Fibroblast of lung (primary cell): ENCODE measurements around the gene IAPP. TPM values are rescaled to one million over a fixed set of nuclear protein-coding genes. Genes with fewer than 3 reads are reported as not detected.

Experiments
- DNase-seq, 2 donors: peaks; one replicate each; pipeline versions ENCODE4 v3.0.0 to v3.0.0-alpha.2; 2010; ENCODE audit warnings: low read depth in 2 of 2
- H2AFZ ChIP-seq: 2 replicates; pipeline ENCODE4 v1.5.1; 2012; ENCODE audit warnings: low read length, control low read depth, inconsistent platforms
- H3K27ac ChIP-seq: 2 replicates; pipeline ENCODE4 v1.5.1; 2011; ENCODE audit warnings: low read length, control low read depth; ENCODE audit not compliant: insufficient read depth
- H3K27me3 ChIP-seq: 2 replicates; pipeline ENCODE4 v1.5.1; 2011; ENCODE audit warnings: mild to moderate bottlenecking, low read length; ENCODE audit not compliant: control insufficient read depth, insufficient read depth
- H3K36me3 ChIP-seq: 2 replicates; pipeline ENCODE4 v1.5.1; 2011; ENCODE audit warnings: low read length; ENCODE audit not compliant: control insufficient read depth, insufficient read depth
- H3K4me1 ChIP-seq: 2 replicates; pipeline ENCODE4 v1.5.1; 2011; ENCODE audit warnings: low read length; ENCODE audit not compliant: control insufficient read depth, insufficient read depth; ENCODE audit errors: extremely low read depth
- H3K4me2 ChIP-seq: 2 replicates; pipeline ENCODE4 v1.5.1; 2011; ENCODE audit warnings: low read length, control low read depth; ENCODE audit not compliant: insufficient read depth; ENCODE audit errors: extremely low read depth
- H3K4me3 ChIP-seq, 4 experiments: fragments of 200-600 bp in 1 of 4; sonication (generic) in 1 of 4; replicated peaks in 1 of 4; 2 replicates each; pipeline ENCODE4 v1.5.1; 2011 to 2016; ENCODE audit warnings: low read length in 4 of 4, low read depth in 3 of 4, mild to moderate bottlenecking in 3 of 4, control low read depth in 2 of 4, inconsistent platforms in 1 of 4, mixed read lengths in 1 of 4; ENCODE audit not compliant: insufficient read depth in 1 of 4; ENCODE audit errors: control extremely low read depth in 1 of 4
- H3K79me2 ChIP-seq: 2 replicates; pipeline ENCODE4 v1.5.1; 2012; ENCODE audit warnings: mild to moderate bottlenecking, low read length, inconsistent platforms; ENCODE audit not compliant: control insufficient read depth, insufficient read depth
- H3K9ac ChIP-seq: 2 replicates; pipeline ENCODE4 v1.5.1; 2011; ENCODE audit warnings: mild to moderate bottlenecking, low read length, control low read depth; ENCODE audit not compliant: insufficient read depth
- H3K9me3 ChIP-seq: 2 replicates; pipeline ENCODE4 v1.5.1; 2012; ENCODE audit warnings: low read depth, low read length; ENCODE audit not compliant: control insufficient read depth, insufficient read depth
- H4K20me1 ChIP-seq: 2 replicates; pipeline ENCODE4 v1.5.1; 2011; ENCODE audit warnings: low read length; ENCODE audit not compliant: control insufficient read depth, insufficient read depth; ENCODE audit errors: extremely low read depth
- EZH2 ChIP-seq: IDR thresholded peaks from 2 replicates; pipeline ENCODE4 v1.5.1; 2012; ENCODE audit warnings: low read length, control low read depth, mild to moderate bottlenecking; ENCODE audit errors: missing control alignments
- polyA plus RNA-seq, 2 donors: library from polyadenylated mRNA; depleted of rRNA in 1 of 2; stranded (reverse) in 1 of 2; unstranded in 1 of 2; fragments of >200 nt; gene quantifications; 2 replicates each; pipeline ENCODE4 v1.2.1, GENCODE V29; 2011 to 2012; ENCODE audit warnings: missing spikeins in 1 of 2
- total RNA-seq: library from RNA; depleted of rRNA; stranded (reverse); fragments of >200 nt; gene quantifications from 2 replicates; pipeline ENCODE4 v1.2.1, GENCODE V29; 2014
- TF ChIP-seq, protein P1 (sequence below), 2 donors: IDR thresholded peaks in 1 of 2; conservative IDR thresholded peaks in 1 of 2; 1 replicate in 1 of 2; 2 replicates in 1 of 2; pipeline ENCODE4 v1.5.1; 2011 to 2012; ENCODE audit warnings: low read length in 2 of 2, control low read depth in 1 of 2, inconsistent platforms in 1 of 2, low read depth in 1 of 2, mild to moderate bottlenecking in 1 of 2

Gene IAPP
- total and polyA plus RNA-seq, 2 donors (not counting 1 experiment from before 2014, with no cell fraction given), result not detected

GRCh38 chr12:21343636-21344035 is 29.1 kb upstream of the IAPP start:
- Histone ChIP-seq H2AFZ (no peak overlapping the region), H3K4me1 (no peaks in the 10 kb centered on the region), H3K4me2 (no peak overlapping the region), H3K9me3 (no peaks in the 10 kb centered on the region), H3K4me3 (no peak overlapping the region), H3K27ac (no peak overlapping the region), H3K36me3 (no peaks in the 10 kb centered on the region), H3K79me2 (no peaks in the 10 kb centered on the region), H3K27me3 (no peaks in the 10 kb centered on the region), H3K9ac (no peak overlapping the region), H4K20me1 (no peaks in the 10 kb centered on the region)
- TF ChIP-seq EZH2, result no peak
- TF ChIP-seq, protein P1, sequence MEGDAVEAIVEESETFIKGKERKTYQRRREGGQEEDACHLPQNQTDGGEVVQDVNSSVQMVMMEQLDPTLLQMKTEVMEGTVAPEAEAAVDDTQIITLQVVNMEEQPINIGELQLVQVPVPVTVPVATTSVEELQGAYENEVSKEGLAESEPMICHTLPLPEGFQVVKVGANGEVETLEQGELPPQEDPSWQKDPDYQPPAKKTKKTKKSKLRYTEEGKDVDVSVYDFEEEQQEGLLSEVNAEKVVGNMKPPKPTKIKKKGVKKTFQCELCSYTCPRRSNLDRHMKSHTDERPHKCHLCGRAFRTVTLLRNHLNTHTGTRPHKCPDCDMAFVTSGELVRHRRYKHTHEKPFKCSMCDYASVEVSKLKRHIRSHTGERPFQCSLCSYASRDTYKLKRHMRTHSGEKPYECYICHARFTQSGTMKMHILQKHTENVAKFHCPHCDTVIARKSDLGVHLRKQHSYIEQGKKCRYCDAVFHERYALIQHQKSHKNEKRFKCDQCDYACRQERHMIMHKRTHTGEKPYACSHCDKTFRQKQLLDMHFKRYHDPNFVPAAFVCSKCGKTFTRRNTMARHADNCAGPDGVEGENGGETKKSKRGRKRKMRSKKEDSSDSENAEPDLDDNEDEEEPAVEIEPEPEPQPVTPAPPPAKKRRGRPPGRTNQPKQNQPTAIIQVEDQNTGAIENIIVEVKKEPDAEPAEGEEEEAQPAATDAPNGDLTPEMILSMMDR (conservative IDR thresholded peaks at IDR 0.05 in 1 of 2, IDR thresholded peaks at IDR 0.05 in 1 of 2; ENCODE audit: low read depth in 1 of 2, low read length in 2 of 2), result no peak
- DNase-seq, result no peak

DNA sequence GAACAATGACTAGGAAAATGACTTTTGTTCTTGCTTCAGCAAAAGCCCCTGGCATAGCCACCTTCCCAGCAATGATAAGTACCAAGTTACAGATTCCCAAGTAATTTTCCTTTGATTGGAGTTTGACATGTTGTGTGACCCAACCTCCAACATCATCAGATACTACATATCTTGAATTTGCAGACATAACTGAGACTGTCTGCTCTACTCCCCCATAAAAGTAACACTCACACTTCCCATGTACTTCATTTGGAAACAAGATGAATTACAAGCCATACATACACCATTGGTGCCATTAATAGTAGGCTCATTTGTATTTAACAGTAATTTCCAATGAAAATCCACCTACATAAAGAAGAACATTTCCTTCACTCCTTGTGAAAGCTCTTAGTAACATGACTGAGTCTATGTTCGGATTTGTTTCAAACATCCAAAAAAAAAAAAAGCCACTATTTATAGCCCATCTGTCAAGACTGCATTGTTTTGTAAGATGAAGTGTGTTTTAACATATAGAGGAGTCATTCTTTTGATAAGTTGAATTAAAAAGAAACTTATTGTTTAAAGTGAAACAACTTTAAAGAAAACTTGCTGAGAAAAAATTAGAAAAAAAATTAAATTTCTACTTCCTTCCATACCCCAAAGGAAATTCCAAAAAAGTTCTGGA is 26.0 kb upstream of the IAPP start:
- no peak for TF ChIP-seq EZH2
- TF ChIP-seq, protein P1 (conservative IDR thresholded peaks at IDR 0.05 in 1 of 2, IDR thresholded peaks at IDR 0.05 in 1 of 2; ENCODE audit: low read depth in 1 of 2, low read length in 2 of 2), result no peak
- no peak overlapping the region for H2AFZ ChIP-seq
- no peaks in the 10 kb centered on the region for H4K20me1 ChIP-seq
- no peak for DNase-seq
- no peaks in the 10 kb centered on the region for H3K4me1 ChIP-seq
- H3K79me2 ChIP-seq, result no peaks in the 10 kb centered on the region
- no peak overlapping the region for H3K9ac ChIP-seq
- H3K27ac ChIP-seq, result no peak overlapping the region
- no peaks in the 10 kb centered on the region for H3K36me3 ChIP-seq
- H3K4me3 ChIP-seq, result no peak overlapping the region
- no peaks in the 10 kb centered on the region for H3K27me3 ChIP-seq
- H3K9me3 ChIP-seq, result no peaks in the 10 kb centered on the region
- H3K4me2 ChIP-seq, result no peak overlapping the region

DNA sequence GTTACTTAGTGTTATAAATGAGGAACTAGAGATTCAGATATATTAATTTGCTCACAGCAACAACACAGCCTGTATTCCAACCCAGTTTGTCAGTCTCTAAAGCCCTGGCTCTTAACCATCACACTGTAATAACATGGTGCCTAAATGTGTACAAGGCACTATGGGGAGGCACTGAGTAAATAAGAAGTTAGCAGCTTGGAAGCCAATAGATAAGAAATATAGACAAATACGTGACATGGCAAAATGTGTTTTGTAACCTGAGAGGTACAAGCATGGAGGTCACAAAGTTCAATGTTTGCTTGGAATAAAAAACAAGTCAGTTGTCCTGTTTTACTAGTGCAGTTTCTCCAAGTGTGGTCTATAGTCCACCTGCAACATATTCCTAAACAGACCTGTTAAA is 21.7 kb upstream of the IAPP start:
- no peaks in the 10 kb centered on the region for H4K20me1 ChIP-seq
- H3K27me3 ChIP-seq, result no peaks in the 10 kb centered on the region
- no peaks in the 10 kb centered on the region for H3K9me3 ChIP-seq
- H3K9ac ChIP-seq, result no peak overlapping the region
- TF ChIP-seq, protein P1 (conservative IDR thresholded peaks at IDR 0.05 in 1 of 2, IDR thresholded peaks at IDR 0.05 in 1 of 2; ENCODE audit: low read depth in 1 of 2, low read length in 2 of 2), result no peak
- no peak for TF ChIP-seq EZH2
- no peaks in the 10 kb centered on the region for H3K36me3 ChIP-seq
- DNase-seq, result no peak
- H3K4me3 ChIP-seq, result no peak overlapping the region
- H3K4me1 ChIP-seq, result no peaks in the 10 kb centered on the region
- no peak overlapping the region for H3K27ac ChIP-seq
- no peak overlapping the region for H2AFZ ChIP-seq
- no peak overlapping the region for H3K4me2 ChIP-seq
- H3K79me2 ChIP-seq, result no peaks in the 10 kb centered on the region
